ENCODE measurements around the gene MAD2L2. TPM values are rescaled to one million over a fixed set of nuclear protein-coding genes. Genes with fewer than 3 reads are reported as not detected.
A peak's percentile ranks its signal among the peaks of the same experiment; 100 is the strongest.

The MAD2L2 gene
- total RNA-seq, 2 donors from 2014 or later: 23.2 to 28.1 TPM

DNA sequence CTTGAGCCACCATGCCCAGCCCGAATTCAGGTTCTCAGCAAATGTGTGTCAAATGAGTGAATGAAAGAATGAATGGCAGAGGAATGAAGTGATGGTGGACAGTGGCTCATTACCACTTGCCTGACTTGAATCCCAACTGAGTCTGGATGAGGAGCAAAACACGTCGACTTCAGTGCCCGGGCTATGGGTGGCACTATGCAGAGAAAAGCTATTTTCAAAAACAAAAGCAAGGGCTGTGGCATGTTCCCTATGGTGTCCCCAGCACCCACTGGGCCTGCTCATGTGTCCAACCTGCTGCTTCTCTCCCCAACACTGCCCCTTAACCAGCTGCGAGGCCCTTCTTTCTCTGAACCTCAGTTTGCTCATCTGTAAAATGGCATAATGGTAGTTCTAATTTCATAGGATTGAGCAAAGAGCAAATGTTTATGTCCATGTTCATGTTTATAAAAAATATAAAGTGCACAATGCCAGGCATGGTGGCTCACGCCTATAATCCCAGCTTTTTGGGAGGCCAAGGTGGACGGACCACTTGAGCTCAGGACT lies 4.3 kb upstream of the MAD2L2 start:
- DNase-seq (no peak), ATAC-seq (no peak)
- peaks cover 25% of the 10 kb centered on the region for H3K27me3 Mint-ChIP-seq
- H3K27ac Mint-ChIP-seq: no peak overlapping the region
- no peaks in the 10 kb centered on the region for H3K9me3 ChIP-seq (ENCODE audit: control insufficient read depth, low read length, poor library complexity, severe bottlenecking)
- H3K36me3 Mint-ChIP-seq (ENCODE audit: low read depth): peaks cover 7% of the 10 kb centered on the region
- no peak overlapping the region for H3K4me3 Mint-ChIP-seq
- H3K4me1 Mint-ChIP-seq: peaks cover 12% of the 10 kb centered on the region

- DNase-seq (no peak), ATAC-seq (no peak)
- H3K9me3 ChIP-seq (ENCODE audit: control insufficient read depth, low read length, poor library complexity, severe bottlenecking): no peaks in the 10 kb centered on the region
- Mint-ChIP-seq H3K27ac (no peak overlapping the region), H3K4me1 (peaks cover 11% of the 10 kb centered on the region), H3K36me3 (ENCODE audit: low read depth) (peaks cover 2% of the 10 kb centered on the region), H3K27me3 (peaks cover 16% of the 10 kb centered on the region), H3K4me3 (no peak overlapping the region)
These were observed 3.1 kb upstream of the MAD2L2 start for GRCh38 chr1:11684070-11684469.

- Mint-ChIP-seq H3K4me1 (peaks cover 18% of the 10 kb centered on the region), H3K27ac (no peak overlapping the region), H3K27me3 (peaks cover 4% of the 10 kb centered on the region), H3K36me3 (ENCODE audit: low read depth) (peaks cover 2% of the 10 kb centered on the region), H3K4me3 (no peak overlapping the region)
- DNase-seq (no peak), ATAC-seq (no peak)
- no peaks in the 10 kb centered on the region for H3K9me3 ChIP-seq (ENCODE audit: control insufficient read depth, low read length, poor library complexity, severe bottlenecking)
These were observed 1.9 kb upstream of the MAD2L2 start for GRCh38 chr1:11682799-11683198.

GRCh38 chr1:11682287-11682771 lies 1.4 kb upstream of the MAD2L2 start:
- no peak for ATAC-seq
- H3K4me3 Mint-ChIP-seq: peak overlapping the region; percentile 93

DNA sequence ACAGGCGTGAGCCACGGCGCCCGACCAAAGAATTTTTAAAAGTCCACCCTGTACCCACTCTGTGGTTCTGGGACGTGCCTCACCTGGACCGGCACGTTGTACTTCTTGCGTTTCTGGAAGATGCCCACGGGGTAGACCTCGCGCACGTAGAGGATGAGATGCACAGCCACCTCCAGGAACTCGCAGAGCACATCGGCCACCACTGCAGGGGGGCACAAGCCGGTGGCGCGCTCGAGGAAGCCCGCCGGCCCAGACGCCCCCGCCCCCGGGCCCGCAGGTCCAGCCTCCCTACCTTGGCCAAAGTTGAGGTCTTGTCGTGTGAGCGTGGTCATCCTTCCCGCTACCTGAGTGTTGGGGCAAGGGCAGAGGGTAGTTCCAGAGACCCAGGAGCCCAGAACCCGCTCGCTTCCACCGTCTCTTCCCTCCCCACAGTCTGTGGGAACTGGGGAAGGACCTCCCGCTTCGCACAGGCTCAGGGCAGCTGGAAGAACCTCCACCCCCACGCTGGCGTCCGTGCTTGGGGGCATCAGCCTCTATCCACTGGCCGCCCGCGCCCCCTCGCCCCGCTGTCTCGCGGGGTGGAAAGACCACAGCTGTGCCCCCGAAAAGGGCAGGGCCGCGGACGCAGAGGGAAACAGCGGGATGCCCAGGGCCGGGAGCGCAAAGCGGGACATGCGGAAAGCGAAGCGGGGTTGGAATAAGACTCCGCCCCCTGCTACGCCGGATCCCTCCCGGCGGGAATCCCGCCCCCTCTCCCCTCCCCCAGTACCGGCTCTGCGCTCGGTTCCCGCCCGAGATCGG lies 478 bp downstream of the MAD2L2 start:
- no peak for DNase-seq
- no peaks in the 10 kb centered on the region for H3K9me3 ChIP-seq (ENCODE audit: control insufficient read depth, low read length, poor library complexity, severe bottlenecking)
- H3K4me3 Mint-ChIP-seq: peak overlapping the region; percentile 93
- H3K36me3 Mint-ChIP-seq (ENCODE audit: low read depth): no peaks in the 10 kb centered on the region
- peaks cover 18% of the 10 kb centered on the region for H3K4me1 Mint-ChIP-seq
- peak overlapping the region; percentile 34 for H3K27ac Mint-ChIP-seq
- H3K27me3 Mint-ChIP-seq: no peaks in the 10 kb centered on the region
- ATAC-seq: peak; percentile 4

More at GRCh38 chr1:11682287-11682771, 1.4 kb upstream of the MAD2L2 start:
- H3K36me3 Mint-ChIP-seq (ENCODE audit: low read depth): peaks cover 2% of the 10 kb centered on the region
- H3K9me3 ChIP-seq (ENCODE audit: control insufficient read depth, low read length, poor library complexity, severe bottlenecking): no peaks in the 10 kb centered on the region
- no peak overlapping the region for H3K27ac Mint-ChIP-seq
- no peak for DNase-seq
- H3K27me3 Mint-ChIP-seq: no peaks in the 10 kb centered on the region
- H3K4me1 Mint-ChIP-seq: peaks cover 18% of the 10 kb centered on the region

DNA sequence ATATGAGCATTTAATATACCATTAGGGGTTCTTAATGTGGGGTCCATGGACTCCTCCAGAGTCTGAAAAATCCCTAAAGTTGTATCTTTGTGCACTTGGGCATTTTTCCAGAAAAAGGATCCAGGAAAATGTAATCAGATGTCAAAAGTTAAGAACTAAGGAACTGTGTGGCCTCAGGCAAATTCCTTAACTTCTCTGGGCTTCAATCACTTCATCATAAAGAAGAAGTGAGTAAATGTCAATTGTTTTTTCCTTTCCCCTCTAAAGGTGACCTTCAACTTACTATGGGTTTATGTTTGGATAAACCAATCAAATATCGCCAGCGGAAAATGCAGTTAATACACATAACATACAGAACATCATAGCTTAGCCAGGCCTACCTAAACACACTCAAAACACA lies 2.5 kb downstream of the MAD2L2 start:
- Mint-ChIP-seq H3K27me3 (no peaks in the 10 kb centered on the region), H3K36me3 (ENCODE audit: low read depth) (no peaks in the 10 kb centered on the region), H3K4me1 (peaks cover 18% of the 10 kb centered on the region), H3K4me3 (no peak overlapping the region), H3K27ac (no peak overlapping the region)
- ATAC-seq: no peak
- DNase-seq: no peak
- H3K9me3 ChIP-seq (ENCODE audit: control insufficient read depth, low read length, poor library complexity, severe bottlenecking): no peaks in the 10 kb centered on the region

GRCh38 chr1:11676386-11677103 lies 4.4 kb downstream of the MAD2L2 start:
- Mint-ChIP-seq H3K4me3 (no peak overlapping the region), H3K27me3 (no peaks in the 10 kb centered on the region), H3K4me1 (peaks cover 13% of the 10 kb centered on the region), H3K36me3 (ENCODE audit: low read depth) (no peaks in the 10 kb centered on the region), H3K27ac (no peak overlapping the region)
- ATAC-seq (no peak), DNase-seq (no peak)
- no peaks in the 10 kb centered on the region for H3K9me3 ChIP-seq (ENCODE audit: control insufficient read depth, low read length, poor library complexity, severe bottlenecking)

DNA sequence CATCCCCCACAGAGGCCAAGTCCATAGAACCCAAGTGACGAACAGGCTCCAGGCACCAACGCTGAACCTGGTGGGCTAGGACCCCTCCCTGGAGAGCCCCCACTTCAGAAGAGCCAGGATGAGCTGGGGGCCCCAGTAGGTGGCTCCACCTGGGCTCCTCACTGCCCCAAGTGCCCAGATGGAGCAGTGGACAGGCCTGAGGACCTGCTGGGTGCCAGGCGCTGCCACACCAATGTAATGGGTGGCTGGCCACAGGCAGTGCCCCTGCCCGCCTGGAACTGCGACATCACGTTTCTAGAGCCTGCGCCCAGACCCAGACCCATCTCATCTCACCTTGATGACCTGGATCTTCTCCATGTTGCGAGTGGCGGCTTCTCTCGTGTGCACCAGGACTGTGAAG lies 5.6 kb downstream of the MAD2L2 start:
- no peak overlapping the region for H3K4me3 Mint-ChIP-seq
- H3K9me3 ChIP-seq (ENCODE audit: control insufficient read depth, low read length, poor library complexity, severe bottlenecking): no peaks in the 10 kb centered on the region
- no peak overlapping the region for H3K27ac Mint-ChIP-seq
- ATAC-seq: no peak
- H3K4me1 Mint-ChIP-seq: peaks cover 14% of the 10 kb centered on the region
- no peak for DNase-seq
- H3K36me3 Mint-ChIP-seq (ENCODE audit: low read depth): no peaks in the 10 kb centered on the region
- H3K27me3 Mint-ChIP-seq: no peaks in the 10 kb centered on the region

- Mint-ChIP-seq H3K4me3 (no peak overlapping the region), H3K27me3 (no peaks in the 10 kb centered on the region), H3K4me1 (peaks cover 11% of the 10 kb centered on the region)
These were observed 6.5 kb downstream of the MAD2L2 start for GRCh38 chr1:11674488-11674887.

GRCh38 chr1:11673089-11673769 lies 7.7 kb downstream of the MAD2L2 start:
- DNase-seq: no peak
- Mint-ChIP-seq H3K4me1 (peaks cover 4% of the 10 kb centered on the region), H3K36me3 (ENCODE audit: low read depth) (no peaks in the 10 kb centered on the region), H3K27me3 (no peaks in the 10 kb centered on the region), H3K4me3 (no peak overlapping the region), H3K27ac (no peak overlapping the region)
- H3K9me3 ChIP-seq (ENCODE audit: control insufficient read depth, low read length, poor library complexity, severe bottlenecking): no peaks in the 10 kb centered on the region
- ATAC-seq: no peak

More at GRCh38 chr1:11674488-11674887, 6.5 kb downstream of the MAD2L2 start:
- H3K36me3 Mint-ChIP-seq (ENCODE audit: low read depth): no peaks in the 10 kb centered on the region
- no peak for DNase-seq
- no peaks in the 10 kb centered on the region for H3K9me3 ChIP-seq (ENCODE audit: control insufficient read depth, low read length, poor library complexity, severe bottlenecking)
- ATAC-seq: no peak
- H3K27ac Mint-ChIP-seq: no peak overlapping the region

GRCh38 chr1:11671544-11672286 lies 9.2 kb downstream of the MAD2L2 start:
- Mint-ChIP-seq H3K4me1 (peaks cover 2% of the 10 kb centered on the region), H3K4me3 (no peak overlapping the region), H3K36me3 (ENCODE audit: low read depth) (no peaks in the 10 kb centered on the region), H3K27me3 (no peaks in the 10 kb centered on the region), H3K27ac (no peak overlapping the region)
- DNase-seq (no peak), ATAC-seq (no peak)
- H3K9me3 ChIP-seq (ENCODE audit: control insufficient read depth, low read length, poor library complexity, severe bottlenecking): no peaks in the 10 kb centered on the region

- Mint-ChIP-seq H3K27ac (no peak overlapping the region), H3K4me1 (peaks cover 2% of the 10 kb centered on the region), H3K27me3 (no peaks in the 10 kb centered on the region), H3K36me3 (ENCODE audit: low read depth) (no peaks in the 10 kb centered on the region), H3K4me3 (no peak overlapping the region)
- ATAC-seq: no peak
- DNase-seq: no peak
- H3K9me3 ChIP-seq (ENCODE audit: control insufficient read depth, low read length, poor library complexity, severe bottlenecking): no peaks in the 10 kb centered on the region
These were observed 9.8 kb downstream of the MAD2L2 start for GRCh38 chr1:11671205-11671543.
